Ovary (tissue), 9 donors: Measurements from ENCODE around the gene RNF224. TPM values are rescaled to one million over a fixed set of nuclear protein-coding genes. Genes with fewer than 3 reads are reported as not detected.
"Not testable (repeated sequence)": the region's sequence is repeated elsewhere in the genome, so short reads cannot be mapped to it uniquely, and the experiment has no call there.

ENCODE experiments used
- DNase-seq, 5 donors: peaks; one replicate each; pipeline ENCODE4 v3.0.0-alpha.2; 2019 to 2020
- H3K27ac ChIP-seq, 2 donors: fragments of 200-600 bp; one replicate each; pipeline versions ENCODE4 v1.5.1 to v1.8.0; 2019 to 2022
- H3K27me3 ChIP-seq: fragments of 200-600 bp; one replicate; pipeline ENCODE4 v1.8.0; 2022
- H3K36me3 ChIP-seq: fragments of 200-600 bp; sonication (generic); one replicate; pipeline ENCODE4 v1.5.1; 2019
- H3K4me1 ChIP-seq: one replicate; pipeline ENCODE4 v1.8.1; 2013; ENCODE audit warnings: mild to moderate bottlenecking, moderate library complexity; ENCODE audit not compliant: insufficient read depth
- H3K4me3 ChIP-seq: fragments of 200-600 bp; sonication (generic); one replicate; pipeline ENCODE4 v1.5.1; 2017
- H3K9me3 ChIP-seq, 2 donors: fragments of 200-600 bp in 1 of 2; sonication (generic) in 1 of 2; one replicate each; pipeline versions ENCODE4 v1.5.1 to v1.8.1; 2013 to 2019; ENCODE audit warnings: mild to moderate bottlenecking in 1 of 2, moderate library complexity in 1 of 2
- EP300 ChIP-seq: sonication (generic); formaldehyde crosslinking; IDR thresholded peaks from one replicate; pipeline ENCODE4 v1.6.1; 2017; ENCODE audit warnings: antibody characterized with exemption
- POLR2A ChIP-seq: fragments of 450-650 bp; IDR thresholded peaks from one replicate; pipeline ENCODE4 v1.6.1; 2017; ENCODE audit warnings: antibody characterized with exemption, mild to moderate bottlenecking, moderate library complexity
- WGBS, 3 donors: extraction: QIAGEN DNeasy Blood & Tissue Kit in 1 of 3; methylation state at CpG; one replicate each; pipeline versions ENCODE4 v1.1.5 to v1.1.7; 2013 to 2017; 5-methylcytosine and 5-hydroxymethylcytosine counted together
- intact Hi-C, 4 donors: fragments of 100-400 bp; cut with DNase I; formaldehyde crosslinking; loops; one replicate each; pipeline versions ENCODE4 v1.11.0 to v1.15.1; 2022 to 2023
- polyA plus RNA-seq, 2 donors: library from polyadenylated mRNA; stranded (reverse); fragments of 200-250 nt in 1 of 2; fragments of 350-450 nt in 1 of 2; fragmentation: Illumina TruSeq in 1 of 2; extraction: RNeasy Lipid Tissue Mini Kit (QIAGEN cat#74804) in 1 of 2; gene quantifications; one replicate each; pipeline ENCODE4 v1.2.3, GENCODE V29; 2013 to 2014
- total RNA-seq, 7 donors: library from RNA; depleted of rRNA in 2 of 7; stranded (reverse); fragments of >200 nt in 2 of 7; fragmentation: NEBNext Ultra II Directional in 3 of 7; extraction: Animal tissue kit (Norgen Biotek cat#: 25700) in 3 of 7; gene quantifications; one replicate each; pipeline versions ENCODE4 v1.1.0 to v1.2.4, GENCODE V29; 2016 to 2023
- TF ChIP-seq, protein P1 (sequence below), 3 donors: fragments of 450-650 bp in 2 of 3; fragments of 200-600 bp in 1 of 3; IDR thresholded peaks; one replicate each; pipeline versions ENCODE4 v1.5.1 to v1.8.0; 2016 to 2022; ENCODE audit warnings: antibody characterized with exemption in 3 of 3, mild to moderate bottlenecking in 1 of 3
- donor health status: DM: no; HTN: no; CAD: no; lungs with moderate emphysema.
- donor health status: DM: no; HTN: no; CAD: no.
- donor health status: Bipolar disorder and iron deficiency.
- donor health status: DM: yes; HTN: yes; CAD: no.
- donor health status: DM: no; HTN: no; CAD: no.
- donor health status: DM: yes; HTN: yes; CAD: no.

RNF224 gene
- total and polyA plus RNA-seq, 9 donors, result 0.92 TPM; not detected in 8

GRCh38 chr9:137237759-137238726 is 10.7 kb downstream of the RNF224 start:
- Histone ChIP-seq H3K36me3 (no peaks in the 10 kb centered on the region), H3K27ac (no peak overlapping the region), H3K27me3 (no peaks in the 10 kb centered on the region), H3K4me1 (peaks cover 14% of the 10 kb centered on the region), H3K4me3 (no peak overlapping the region), H3K9me3 (no peaks in the 10 kb centered on the region)
- TF ChIP-seq, protein P1, sequence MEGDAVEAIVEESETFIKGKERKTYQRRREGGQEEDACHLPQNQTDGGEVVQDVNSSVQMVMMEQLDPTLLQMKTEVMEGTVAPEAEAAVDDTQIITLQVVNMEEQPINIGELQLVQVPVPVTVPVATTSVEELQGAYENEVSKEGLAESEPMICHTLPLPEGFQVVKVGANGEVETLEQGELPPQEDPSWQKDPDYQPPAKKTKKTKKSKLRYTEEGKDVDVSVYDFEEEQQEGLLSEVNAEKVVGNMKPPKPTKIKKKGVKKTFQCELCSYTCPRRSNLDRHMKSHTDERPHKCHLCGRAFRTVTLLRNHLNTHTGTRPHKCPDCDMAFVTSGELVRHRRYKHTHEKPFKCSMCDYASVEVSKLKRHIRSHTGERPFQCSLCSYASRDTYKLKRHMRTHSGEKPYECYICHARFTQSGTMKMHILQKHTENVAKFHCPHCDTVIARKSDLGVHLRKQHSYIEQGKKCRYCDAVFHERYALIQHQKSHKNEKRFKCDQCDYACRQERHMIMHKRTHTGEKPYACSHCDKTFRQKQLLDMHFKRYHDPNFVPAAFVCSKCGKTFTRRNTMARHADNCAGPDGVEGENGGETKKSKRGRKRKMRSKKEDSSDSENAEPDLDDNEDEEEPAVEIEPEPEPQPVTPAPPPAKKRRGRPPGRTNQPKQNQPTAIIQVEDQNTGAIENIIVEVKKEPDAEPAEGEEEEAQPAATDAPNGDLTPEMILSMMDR (IDR thresholded peaks at IDR 0.05), result no peak
- no peak for TF ChIP-seq POLR2A
- no peak for TF ChIP-seq EP300
- 76 to 79% (median 78%) methylated on average over 11 to 13 of the region's 13 CpGs for WGBS, 3 donors
- intact Hi-C loops, result loop anchor here in 1 of 4 donors (10.0 kb wide), 1 partner anchor 123 kb away; the partner anchor contains the start of gene DPP7
- DNase-seq, result no peak

DNA sequence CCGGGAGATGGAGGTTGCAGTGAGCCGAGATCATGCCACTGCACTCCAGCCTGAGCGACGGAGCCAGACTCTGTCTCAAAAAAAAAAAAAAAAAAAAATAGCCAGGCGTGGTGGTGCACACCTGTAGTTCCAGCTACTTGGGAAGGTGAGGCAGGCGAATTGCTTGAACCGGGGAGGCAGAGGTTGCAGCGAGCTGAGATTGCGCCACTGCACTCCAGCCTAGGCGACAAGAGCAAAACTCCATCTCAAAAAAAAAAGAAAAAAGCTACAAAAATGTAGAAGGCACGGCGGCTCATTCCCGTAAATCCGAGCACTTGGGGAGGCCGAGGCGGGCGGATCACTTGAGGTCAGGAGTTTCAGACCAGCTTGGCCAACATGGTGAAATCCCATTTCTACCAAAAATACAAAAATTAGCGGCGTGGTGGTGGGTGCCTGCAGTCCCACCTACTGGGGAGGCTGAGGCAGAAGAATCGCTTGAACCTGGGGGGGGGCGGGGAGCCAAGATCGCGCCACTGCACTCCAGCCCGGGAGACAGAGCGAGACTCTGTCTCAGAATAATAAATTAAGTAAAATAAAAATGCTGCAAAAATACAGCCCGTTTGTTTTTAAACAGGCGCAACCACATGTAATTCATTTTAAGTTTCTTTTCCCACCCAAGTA is 12.4 kb downstream of the RNF224 start:
- H3K27me3 ChIP-seq, DNase-seq, H3K36me3 ChIP-seq, H3K9me3 ChIP-seq: not testable (repeated sequence)
- peak overlapping the region; percentile 60 for H3K4me3 ChIP-seq
- 44 to 46% (median 45%) methylated on average over 27 of the region's 27 CpGs for WGBS, 3 donors
- intact Hi-C loops, result loop anchor here in 1 of 4 donors (10.0 kb wide), 1 partner anchor 125 kb away; the partner anchor contains the start of gene DPP7
- H3K4me1 ChIP-seq, result peaks cover 14% of the 10 kb centered on the region
- peak overlapping the region in 1 of 2 donors; percentile 95 for H3K27ac ChIP-seq

GRCh38 chr9:137240318-137240840 is 13.1 kb downstream of the RNF224 start:
- no peak for TF ChIP-seq EP300
- TF ChIP-seq, protein P1 (IDR thresholded peaks at IDR 0.05), result no peak
- peak; percentile 13 for TF ChIP-seq POLR2A
- Histone ChIP-seq H3K36me3 (no peaks in the 10 kb centered on the region), H3K4me1 (peaks cover 14% of the 10 kb centered on the region), H3K27ac (peak overlapping the region; percentile 23 to 95), H3K9me3 (no peaks in the 10 kb centered on the region), H3K4me3 (peak overlapping the region; percentile 60), H3K27me3 (no peaks in the 10 kb centered on the region)
- WGBS, 3 donors, result 0 to 1% (median 1%) methylated on average over 23 to 58 of the region's 58 CpGs
- DNase-seq, result peak; percentile 74 to 88 (median 81)
- intact Hi-C loops, result no loop called here

DNA sequence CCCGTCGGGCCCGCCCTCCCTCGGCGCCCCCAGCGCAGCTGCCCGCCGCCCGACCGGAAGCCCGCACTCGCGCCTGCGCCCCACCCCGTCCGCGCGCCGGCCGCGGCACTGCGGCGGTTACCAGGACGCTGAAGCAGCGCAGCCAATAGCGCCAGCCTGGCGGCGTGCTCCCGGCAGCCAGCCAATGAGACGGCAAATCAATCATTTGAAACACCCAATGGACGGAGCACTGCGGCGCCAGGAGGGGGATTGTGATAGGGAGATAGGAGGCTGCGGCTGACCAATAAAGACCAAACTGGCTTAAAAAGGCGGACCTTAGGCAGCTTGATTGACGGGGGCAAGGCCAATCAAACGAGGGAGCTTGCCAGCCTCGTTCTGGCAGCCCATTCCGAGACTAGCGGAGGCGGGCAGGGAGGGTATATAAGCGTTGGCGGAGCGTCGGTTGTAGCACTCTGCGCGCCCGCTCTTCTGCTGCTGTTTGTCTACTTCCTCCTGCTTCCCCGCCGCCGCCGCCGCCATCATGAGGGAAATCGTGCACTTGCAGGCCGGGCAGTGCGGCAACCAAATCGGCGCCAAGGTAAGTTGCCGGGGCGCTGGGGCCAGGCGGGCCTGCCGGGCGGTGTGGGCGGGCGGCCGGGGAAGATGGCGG is 13.7 kb downstream of the RNF224 start, which contains the start of gene TUBB4B:
TUBB4B (plus strand) TSS at position 447 of the 649 bp plus-strand sequence; CDS start at position 521, 74 bp downstream.
- Histone ChIP-seq H3K27ac (peak within 1 kb of the TSS; percentile 63 to 95), H3K36me3 (no peaks in the 10 kb centered on the region), H3K4me1 (peaks cover 12% of the 10 kb centered on the region), H3K9me3 (no peaks in the 10 kb centered on the region), H3K27me3 (no peaks in the 10 kb centered on the region), H3K4me3 (peak within 1 kb of the TSS; percentile 64)
- no peak for TF ChIP-seq EP300
- peak; percentile 100 for TF ChIP-seq POLR2A
- TF ChIP-seq, protein P1 (IDR thresholded peaks at IDR 0.05), result peak in 1 of 3 donors; percentile 6
- intact Hi-C loops, result no loop called here
- DNase-seq, result peak; percentile 99 to 100 (median 100)
- WGBS, 3 donors, result 0 to 1% (median 1%) methylated on average over 36 to 67 of the region's 67 CpGs
